HG03139 (cell line): ENCODE results near the gene HOXC12.

Experiments used
- ATAC-seq: cut with Tn5 transposase; IDR thresholded peaks from one replicate; pipeline ENCODE4 v1.9.1; 2021; ENCODE audit not compliant: unreplicated experiment

Gene HOXC12

DNA sequence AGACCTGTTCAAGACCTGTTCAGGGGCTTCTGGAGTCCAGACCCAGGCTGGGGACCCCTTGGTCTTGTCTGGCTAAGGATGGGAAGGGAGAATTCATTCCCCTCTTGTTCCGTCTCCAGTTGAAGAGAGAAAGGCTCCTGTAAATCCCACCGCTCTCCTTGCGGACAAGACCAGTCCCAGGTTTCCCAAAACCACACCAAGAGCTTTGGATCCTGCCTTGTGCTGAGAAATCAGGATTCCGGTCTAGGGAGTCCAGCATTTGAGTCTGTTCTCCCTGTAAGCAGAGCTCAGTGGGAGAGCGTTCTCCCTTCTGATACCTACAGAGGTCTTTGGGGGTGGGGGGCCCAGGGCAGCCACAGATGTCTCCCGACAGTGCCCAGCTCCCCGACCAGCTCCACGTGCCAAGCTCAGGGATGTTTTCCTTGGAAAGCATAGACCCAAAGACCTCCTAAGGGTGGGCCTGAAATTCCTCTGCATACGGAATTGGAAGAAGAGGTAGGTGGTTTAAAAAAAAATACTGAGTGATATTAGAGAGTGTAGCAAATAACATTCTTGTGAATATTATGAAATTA lies 14.2 kb upstream of the HOXC12 start:
- ATAC-seq = no peak

DNA sequence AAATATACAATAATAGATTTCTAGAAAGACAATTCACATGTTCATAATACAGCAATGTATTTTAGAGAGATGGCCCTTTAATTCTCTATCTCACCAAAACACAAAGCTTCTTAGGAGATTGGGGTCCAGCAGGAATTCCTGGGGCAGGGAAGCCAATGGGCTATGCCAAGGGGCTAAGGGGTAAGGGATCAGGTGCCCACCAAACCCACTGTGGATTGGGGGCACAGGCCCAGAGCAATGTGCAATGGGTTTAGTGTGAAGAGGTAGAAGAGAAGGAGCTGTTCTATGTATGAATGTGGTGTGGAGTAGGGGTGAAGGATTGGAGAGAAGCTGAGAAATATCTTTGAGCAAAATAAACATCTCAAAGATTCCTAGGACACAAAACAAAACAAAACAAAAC lies 13.5 kb upstream of the HOXC12 start:
- ATAC-seq = no peak

DNA sequence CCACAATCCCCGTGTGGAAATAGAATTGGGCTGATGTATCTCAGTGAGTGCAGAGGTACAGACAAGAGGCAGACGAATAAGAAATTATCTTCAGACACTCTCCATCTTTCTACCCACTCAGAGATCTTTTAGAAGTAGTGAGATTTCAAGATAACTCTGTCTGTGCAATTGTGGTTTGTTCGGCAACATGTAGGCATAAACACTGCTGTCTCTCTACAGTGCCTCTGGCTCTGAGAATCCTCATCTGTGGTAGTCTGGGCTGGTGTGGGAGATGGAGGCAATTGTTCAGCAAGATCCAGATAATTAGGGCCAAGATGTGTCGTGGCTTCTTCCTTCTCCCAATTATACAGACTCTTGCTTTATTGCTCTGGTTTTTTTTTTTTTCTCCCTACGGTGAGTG lies 13.0 kb upstream of the HOXC12 start:
- no peak for ATAC-seq

DNA sequence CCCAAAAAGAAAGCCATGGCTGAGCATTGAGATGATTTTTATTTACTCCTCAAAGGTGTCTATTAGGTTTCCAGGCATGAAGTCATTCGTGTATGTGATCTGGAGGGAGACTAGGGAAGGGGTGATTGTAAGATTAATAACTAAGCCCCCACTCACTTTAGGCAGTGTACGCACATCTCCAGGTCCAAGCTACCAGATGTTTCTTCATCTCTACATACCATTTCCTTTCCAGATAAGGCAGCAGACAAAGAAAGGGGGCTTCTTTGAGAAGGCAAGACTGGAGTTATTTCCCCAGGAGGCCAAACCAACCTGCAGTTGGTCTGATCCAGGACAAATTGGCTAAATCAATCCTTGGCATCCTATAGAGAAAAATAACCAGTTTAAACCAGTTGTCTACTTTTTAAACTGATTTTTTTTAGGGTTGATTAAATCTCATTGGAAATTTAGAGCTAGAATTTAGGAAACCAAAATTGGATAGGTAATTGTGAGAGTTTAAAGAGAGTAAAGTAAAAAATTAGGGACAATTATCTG lies 12.2 kb upstream of the HOXC12 start:
- ATAC-seq = no peak

DNA sequence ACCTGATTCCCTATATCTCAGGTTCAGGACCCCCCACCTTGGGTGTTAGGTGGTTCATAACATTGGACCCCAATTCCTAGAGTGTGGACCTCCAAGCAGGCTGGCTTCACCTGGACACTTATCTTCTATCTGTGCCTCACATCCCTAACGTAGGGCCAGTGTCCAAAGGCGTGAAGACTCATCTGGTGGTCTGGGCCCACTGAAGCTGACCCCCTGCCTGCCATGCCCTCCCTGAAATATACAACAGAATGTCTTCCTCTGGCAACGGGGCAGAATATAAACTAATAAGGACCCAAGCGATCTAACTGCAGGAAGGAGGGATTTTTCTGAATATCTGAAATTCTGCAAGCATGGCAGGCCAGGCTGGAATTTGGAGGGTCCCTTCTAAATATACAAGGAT lies 10.5 kb upstream of the HOXC12 start:
- no peak for ATAC-seq

DNA sequence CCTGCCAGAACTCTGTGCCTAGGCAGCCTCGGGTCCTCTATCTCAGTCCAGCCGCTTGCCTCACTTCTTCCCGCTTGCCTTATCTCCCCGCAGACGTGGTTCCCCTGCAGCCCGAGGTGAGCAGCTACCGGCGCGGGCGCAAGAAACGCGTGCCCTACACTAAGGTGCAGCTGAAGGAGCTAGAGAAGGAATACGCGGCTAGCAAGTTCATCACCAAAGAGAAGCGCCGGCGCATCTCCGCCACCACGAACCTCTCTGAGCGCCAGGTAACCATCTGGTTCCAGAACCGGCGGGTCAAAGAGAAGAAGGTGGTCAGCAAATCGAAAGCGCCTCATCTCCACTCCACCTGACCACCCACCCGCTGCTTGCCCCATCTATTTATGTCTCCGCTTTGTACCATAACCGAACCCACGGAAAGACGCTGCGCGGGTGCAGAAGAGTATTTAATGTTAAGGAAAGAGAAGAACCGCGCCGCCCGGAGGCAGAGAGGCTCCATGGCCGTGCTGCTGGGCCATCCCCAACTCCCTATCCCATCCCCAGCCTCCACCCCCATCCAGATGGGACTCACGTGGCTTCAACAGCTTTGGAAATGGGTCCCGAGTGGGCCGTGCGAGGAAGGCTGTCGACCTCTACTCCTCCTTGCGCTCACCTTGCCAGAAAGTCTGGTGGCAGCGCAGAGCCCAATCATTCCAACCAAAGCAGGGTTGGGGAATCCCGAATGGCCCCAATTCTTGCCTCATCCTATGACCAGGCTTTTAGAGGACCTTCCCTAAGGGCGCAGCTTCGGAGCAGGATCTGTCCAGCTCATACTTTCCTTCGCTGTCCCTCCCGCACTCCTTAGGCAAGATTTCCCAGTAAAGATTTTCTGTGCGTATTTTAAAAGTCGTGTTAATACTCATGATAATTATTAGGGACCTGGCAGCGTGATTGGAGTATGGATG lies 9.5 kb upstream of the HOXC12 start:
- no peak for ATAC-seq

DNA sequence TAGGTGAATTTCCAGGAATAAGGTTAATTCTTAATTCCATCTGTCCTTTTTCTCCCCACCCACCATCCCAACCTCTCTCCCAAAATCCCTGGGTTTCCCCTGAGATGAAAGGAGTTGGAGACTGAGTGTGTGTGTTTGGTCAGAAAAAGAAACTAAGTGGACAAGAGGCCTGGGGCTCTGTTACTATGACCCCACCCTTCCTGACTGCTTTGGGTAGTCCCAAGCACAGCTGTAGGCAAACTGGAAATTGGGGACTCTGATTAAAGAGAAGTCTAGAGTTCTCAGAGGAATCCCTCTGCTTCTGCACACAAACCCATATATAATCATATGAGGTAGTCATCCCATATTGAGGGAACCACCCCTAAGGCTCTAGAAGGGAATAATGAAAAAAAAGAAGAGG lies 7.0 kb upstream of the HOXC12 start:
- no peak for ATAC-seq

DNA sequence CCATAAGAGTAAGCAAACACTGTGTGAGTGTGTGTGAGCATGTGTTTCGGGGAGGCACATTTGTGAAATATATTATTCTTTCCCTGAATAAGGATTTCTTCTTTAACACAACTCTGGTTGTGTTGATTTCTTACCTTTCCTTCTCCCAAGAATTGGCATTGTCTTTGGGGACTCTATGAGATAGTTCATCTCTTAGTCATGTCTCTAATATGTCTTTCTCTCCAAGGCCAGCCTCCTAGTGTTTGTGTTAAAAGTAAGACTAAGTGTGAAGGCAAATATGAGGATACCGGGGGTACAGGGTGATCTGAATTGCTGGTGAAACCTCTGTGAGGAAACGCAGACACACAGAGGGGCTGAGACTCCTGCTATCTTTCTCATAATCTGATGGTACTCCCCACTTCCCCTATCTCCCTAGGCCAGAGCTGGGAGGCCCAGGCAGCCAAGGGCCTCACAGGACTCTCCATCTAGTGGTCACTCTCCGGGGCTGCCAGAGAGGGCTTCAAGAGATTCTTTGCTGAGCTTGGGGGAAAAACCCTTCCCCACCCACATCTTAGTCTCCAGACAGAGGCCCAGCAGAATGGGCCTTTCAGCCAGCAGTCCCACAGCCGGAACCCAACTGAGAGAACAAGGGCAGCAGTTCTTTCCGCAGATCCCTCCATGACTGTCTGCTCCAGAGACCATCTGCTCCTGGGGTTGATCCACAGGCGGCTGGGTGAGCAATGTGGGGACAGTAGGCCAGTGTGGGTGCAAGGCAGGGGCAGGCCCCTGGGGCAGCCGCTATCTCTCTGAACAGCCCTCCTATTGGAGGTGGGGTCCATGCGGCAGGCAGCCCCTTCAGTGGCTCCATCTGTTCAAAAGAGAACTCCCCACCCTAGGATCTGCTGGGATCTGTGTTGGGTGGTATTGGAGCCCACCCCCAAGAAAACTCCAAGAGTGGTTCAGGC lies 5.8 kb upstream of the HOXC12 start:
- no peak for ATAC-seq

DNA sequence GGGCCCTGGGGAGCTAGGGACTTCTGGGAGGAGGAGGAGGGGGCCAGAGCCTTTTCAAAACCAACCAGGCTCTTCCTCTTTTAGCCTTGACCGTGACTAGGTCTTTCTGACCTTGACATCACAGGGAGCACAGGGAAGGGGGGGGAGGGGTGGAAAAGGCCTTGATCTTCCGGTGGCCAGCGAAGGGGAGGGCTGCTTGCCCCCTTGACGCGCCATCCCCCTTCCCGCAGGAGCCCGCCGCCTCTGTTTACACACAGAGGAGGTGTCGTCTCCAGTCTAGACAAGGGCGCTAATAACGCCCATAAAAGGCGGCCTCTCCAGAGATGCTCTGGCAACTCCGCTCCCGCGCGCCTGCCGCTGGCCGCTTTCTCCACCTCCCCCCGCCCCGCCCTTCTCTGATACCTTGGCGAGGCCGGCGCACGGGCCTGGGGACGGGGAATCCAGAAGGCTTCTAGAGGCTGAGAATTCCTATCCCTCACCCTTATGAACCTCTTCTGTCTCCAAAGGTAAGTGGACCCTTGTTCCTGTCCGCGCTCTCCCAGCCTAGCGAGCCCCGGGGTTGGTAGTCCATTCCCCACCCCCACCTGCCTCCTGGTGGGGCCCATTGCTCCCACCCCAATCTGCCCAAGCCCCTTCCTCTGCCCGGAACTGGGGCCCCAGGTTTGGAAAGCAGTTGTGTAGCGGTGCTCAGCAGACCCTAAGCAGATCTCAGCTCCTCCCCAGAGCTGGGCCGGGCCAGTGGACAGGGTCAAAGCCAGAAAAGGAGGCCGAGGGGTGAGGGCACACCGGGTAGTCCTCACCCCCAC lies 4.9 kb upstream of the HOXC12 start:
- ATAC-seq = no peak

DNA sequence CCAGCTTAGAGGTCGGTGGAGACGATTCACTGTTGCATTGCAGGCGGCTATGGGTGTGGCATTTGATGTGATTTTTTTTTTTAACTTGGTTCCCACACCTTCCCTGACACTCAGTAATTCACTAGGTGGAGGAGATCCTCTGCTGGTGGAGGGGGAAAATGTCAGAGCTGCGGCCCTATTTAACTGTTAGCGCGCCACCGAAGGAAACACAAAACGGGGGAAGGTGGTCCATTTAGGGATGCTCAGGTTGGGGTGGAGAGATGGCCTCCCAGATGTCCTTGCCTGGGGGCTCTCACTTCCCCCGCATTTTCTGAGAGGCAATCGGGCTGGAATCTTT lies 4.3 kb upstream of the HOXC12 start:
- no peak for ATAC-seq

DNA sequence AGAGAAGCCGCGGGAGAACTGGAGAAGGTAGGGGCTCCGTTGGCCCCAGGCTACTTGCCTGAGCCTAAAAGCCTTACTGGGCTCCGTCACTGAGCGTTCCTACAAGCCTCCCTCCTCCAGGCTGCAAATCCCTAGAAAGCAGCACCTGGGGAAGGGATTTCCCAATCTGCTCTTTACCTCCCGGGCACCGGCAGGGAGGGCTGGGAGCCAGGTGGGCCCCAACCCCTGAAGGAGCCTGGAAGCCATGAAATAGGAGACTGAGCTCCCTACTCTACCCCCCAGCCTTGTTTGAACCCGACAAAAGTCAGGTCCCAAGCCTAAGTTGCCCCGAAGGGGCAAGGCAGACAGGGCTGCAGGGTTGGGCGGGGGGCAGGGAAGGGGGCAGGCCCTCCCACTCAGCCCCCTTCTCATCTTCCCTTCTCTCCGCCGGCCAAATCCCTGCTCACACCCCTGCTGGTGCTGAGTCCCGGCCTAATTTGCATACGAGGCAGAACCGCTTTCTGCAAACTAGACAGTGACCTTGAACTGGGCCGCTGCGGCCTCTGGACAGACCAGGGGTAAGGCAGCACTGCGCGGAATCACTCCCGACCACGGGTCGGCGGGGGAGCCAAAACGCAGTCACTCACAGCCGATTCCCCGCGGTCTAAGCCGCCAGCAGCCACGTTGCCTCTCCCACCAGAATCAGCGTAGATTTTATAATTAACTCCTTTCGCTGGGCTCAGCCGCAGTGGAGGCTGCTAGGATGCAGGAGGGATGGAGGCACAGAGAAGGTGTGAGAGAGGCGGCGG lies 3.7 kb upstream of the HOXC12 start:
- no peak for ATAC-seq

DNA sequence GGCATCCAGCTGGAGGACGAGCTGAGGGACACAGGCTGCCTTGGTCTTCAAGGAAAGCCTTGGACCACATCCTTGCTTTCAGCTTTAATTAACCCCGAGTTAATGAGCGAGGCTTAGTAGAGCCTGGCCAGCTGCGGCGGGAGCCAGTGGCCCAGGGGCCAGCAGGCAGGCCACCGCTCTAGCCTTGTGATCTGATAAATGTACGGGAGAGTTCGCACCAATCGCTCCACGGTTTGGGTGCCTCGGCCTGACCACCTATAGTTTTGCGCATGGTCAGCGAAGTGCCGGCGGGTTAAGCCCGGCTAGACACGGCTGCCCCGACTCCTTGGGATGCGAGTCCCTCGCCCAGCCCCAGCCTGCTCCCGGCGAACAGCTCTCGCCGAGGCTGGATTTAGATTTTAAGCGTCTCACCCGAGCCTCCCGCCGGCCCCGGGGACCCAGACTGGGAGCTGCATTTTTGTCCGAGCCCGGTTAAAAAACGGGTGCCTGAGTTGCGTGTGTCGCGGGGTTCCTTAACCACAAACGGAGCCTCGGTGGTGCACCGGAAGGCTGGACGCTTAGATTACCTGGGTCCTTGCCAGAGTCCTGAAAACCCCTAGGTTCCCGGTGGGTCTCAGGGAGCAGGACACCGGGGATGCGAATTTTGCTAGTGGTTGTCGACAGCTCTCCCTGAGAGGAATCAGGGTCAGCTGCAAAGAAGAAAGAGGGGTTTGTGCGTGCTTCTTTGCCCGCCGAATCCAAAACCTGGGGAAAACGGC lies 2.9 kb upstream of the HOXC12 start:
- ATAC-seq = no peak

DNA sequence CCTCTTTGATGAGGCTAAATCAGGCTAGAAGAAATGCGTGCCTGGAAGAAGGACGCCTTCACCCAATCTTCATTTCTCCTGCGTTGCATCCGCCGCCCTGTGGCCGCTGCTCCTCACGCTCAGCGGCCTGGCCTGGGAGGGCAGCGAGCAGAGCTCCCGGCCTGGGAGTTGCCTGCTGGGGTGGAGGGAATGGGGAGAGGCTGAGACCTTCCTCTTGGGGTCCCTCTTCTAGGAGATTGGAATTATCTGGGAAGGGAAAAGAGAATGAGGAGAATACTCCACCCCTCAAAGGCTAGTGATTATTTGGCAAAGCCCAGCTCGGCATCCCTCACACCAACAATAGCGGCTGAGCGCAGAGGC lies 2.4 kb upstream of the HOXC12 start:
- no peak for ATAC-seq

DNA sequence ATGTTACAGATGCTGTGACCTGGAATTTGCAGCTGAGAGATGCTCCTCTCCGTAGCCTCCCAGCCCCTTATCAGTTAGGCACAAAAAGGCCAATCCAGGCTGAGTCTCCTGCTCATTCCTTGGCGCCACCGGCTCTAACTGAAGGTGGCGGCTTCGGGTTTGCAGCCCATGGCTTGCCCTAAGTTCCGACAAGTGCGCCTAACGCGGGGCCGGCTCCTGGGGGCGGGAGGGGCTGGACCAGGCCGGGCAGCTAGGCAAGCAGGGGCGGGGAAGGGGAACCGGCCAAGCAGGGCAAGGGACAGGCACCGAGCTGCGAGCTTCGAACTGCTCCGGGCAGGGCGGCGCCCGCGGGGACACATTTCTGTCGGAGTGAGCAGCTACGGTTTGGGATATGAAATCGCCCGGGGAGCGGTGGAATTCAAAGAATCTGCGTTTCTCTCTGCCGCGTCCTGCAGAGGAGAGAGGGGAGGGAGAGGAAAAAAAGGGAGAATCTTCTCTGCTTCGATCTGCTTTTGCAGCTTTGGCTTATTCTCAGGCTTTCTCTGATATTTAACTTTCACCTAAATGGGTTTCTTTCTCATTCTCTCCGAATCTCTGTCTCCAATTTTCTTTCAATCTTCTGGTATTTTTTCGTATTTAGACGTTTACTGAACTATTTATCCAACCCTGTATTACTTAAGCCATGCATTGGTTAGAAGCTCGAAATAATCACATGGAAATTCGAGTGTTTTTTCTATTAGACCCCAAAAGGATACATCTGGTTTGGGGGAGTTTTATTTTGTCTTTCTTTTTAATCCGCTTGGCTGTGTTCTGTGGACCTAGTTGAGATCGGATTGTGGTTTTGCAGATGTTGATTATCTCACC lies 1.6 kb upstream of the HOXC12 start:
- no peak for ATAC-seq

DNA sequence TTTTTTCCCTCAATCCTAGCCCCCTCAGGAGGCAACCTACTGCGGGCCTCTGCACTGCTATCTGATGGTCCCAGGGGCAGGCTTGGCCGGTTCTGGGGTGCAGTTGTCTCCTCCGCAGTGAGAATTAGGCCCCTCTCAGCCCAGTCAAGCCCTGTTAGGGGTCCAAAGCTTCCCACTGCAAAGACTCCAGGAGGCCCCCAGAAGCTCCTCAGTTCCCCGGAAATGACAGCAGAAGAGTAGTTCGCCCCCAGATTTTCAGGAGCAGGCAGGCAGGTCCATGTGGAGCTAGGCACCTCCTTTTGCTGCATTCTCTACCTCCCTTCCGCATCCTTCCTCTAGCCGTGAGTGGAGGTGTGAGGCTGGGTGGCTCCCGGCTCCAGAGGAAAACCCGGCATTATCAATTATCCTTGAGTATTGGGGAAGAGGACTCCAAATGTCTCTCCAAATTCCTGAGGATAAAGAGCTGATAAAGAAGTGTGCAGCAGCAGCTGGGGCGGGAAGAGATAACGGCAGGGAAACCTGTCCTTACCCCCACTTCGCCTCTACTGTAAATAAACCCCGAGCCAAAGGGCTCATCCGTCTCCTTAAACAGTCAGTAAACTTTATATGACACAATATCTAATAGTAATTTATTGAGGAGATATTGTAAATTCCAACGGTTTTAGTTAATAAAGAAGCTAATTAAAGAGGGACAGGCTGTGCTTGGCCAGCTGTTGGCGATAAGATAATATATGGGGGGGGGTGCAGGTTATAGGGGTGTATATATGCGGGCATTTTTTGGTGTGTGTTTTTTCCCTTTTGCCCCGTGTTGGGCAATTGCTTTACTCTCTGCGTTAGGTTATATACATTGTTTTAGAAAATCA lies 641 bp upstream of the HOXC12 start:
- ATAC-seq = no peak

DNA sequence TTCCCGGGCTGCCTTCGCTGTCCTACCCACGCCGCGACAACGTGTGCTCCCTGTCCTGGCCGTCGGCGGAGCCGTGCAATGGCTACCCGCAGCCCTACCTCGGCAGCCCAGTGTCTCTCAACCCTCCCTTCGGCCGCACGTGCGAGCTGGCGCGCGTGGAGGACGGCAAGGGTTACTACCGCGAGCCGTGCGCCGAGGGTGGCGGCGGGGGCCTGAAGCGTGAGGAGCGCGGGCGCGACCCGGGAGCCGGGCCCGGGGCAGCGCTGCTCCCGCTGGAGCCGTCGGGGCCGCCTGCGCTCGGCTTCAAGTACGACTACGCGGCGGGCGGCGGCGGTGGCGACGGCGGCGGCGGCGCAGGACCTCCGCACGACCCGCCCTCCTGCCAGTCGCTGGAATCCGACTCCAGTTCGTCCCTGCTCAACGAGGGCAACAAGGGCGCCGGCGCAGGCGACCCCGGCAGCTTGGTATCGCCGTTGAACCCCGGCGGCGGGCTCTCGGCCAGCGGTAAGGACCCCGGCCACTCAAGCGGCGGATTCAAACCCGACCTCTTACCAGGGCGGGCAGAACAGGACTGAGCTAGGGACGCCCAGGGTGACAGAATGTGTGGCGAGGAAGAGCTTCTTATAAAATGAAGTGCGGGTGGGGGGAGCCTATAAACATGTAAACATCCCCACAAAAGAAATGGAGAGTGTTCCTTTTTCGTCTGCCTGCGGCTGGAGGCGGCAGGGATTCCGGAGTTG lies 503 bp downstream of the HOXC12 start:
- ATAC-seq = no peak
